Measurements from ENCODE around the gene MFSD2B. TPM values are rescaled to one million over a fixed set of nuclear protein-coding genes. Genes with fewer than 3 reads are reported as not detected.
A peak's percentile ranks its signal among the peaks of the same experiment; 100 is the strongest.

Gene MFSD2B
- total RNA-seq, 2 donors from 2014 or later, result 0.30 TPM; not detected in 1

- DNase-seq (ENCODE audit: low spot score), result no peak
- Histone ChIP-seq H3K9me3 (no peaks in the 10 kb centered on the region), H3K27me3 (no peaks in the 10 kb centered on the region), H3K4me1 (no peaks in the 10 kb centered on the region), H3K27ac (no peak overlapping the region), H3K4me3 (no peak overlapping the region), H3K36me3 (peaks cover 7% of the 10 kb centered on the region)
- no peak for TF ChIP-seq CTCF (IDR thresholded peaks at IDR 0.05)
Observed at GRCh38 chr2:23993736-23994269, 16.1 kb upstream of the MFSD2B start.

- Histone ChIP-seq H3K9me3 (no peaks in the 10 kb centered on the region), H3K27ac (no peak overlapping the region), H3K36me3 (peaks cover 13% of the 10 kb centered on the region), H3K4me3 (no peak overlapping the region), H3K4me1 (no peaks in the 10 kb centered on the region), H3K27me3 (no peaks in the 10 kb centered on the region)
- no peak for DNase-seq (ENCODE audit: low spot score)
- no peak for TF ChIP-seq CTCF (IDR thresholded peaks at IDR 0.05)
Observed at GRCh38 chr2:23994567-23994966, 15.3 kb upstream of the MFSD2B start.

- peaks cover 5 to 6% of the 10 kb centered on the region in 2 donors for H3K27me3 ChIP-seq
- no peak for TF ChIP-seq CTCF (IDR thresholded peaks at IDR 0.05)
- H3K36me3 ChIP-seq, result peaks cover 6% of the 10 kb centered on the region
- H3K4me3 ChIP-seq, result no peak overlapping the region
- no peak for DNase-seq (ENCODE audit: low spot score)
- H3K4me1 ChIP-seq, result peaks cover 0 to 15% of the 10 kb centered on the region in 2 donors
- no peaks in the 10 kb centered on the region for H3K9me3 ChIP-seq
- H3K27ac ChIP-seq, result no peak overlapping the region
Observed at GRCh38 chr2:24007693-24008092, 2.2 kb upstream of the MFSD2B start.

GRCh38 chr2:24008672-24009366 lies 1.1 kb upstream of the MFSD2B start:
- no peak for DNase-seq (ENCODE audit: low spot score)
- H3K27me3 ChIP-seq, result peaks cover 5 to 6% of the 10 kb centered on the region in 2 donors
- no peaks in the 10 kb centered on the region for H3K9me3 ChIP-seq
- H3K36me3 ChIP-seq, result no peaks in the 10 kb centered on the region
- no peak overlapping the region for H3K4me3 ChIP-seq
- peaks cover 0 to 15% of the 10 kb centered on the region in 2 donors for H3K4me1 ChIP-seq
- no peak for TF ChIP-seq CTCF (IDR thresholded peaks at IDR 0.05)
- no peak overlapping the region for H3K27ac ChIP-seq

GRCh38 chr2:24009367-24009679 lies 562 bp upstream of the MFSD2B start:
- Histone ChIP-seq H3K4me3 (peak overlapping the region in 1 of 2 donors; percentile 53), H3K27ac (no peak overlapping the region), H3K27me3 (peaks cover 5 to 6% of the 10 kb centered on the region in 2 donors), H3K36me3 (no peaks in the 10 kb centered on the region), H3K9me3 (no peaks in the 10 kb centered on the region), H3K4me1 (peaks cover 0 to 15% of the 10 kb centered on the region in 2 donors)
- no peak for TF ChIP-seq CTCF (IDR thresholded peaks at IDR 0.05)
- DNase-seq (ENCODE audit: low spot score), result no peak
